ENCODE measurements around the gene DCN.

GRCh38 chr12:91225316-91225715, 42.7 kb upstream of the DCN start:
- TF ChIP-seq POLR2A (IDR thresholded peaks at IDR 0.05) (no peak), CTCF (IDR thresholded peaks at IDR 0.05) (no peak)
